HG03139 (cell line): ENCODE data around the gene SVBP.
A peak's percentile ranks its signal among the peaks of the same experiment; 100 is the strongest.

Experiments used
- ATAC-seq: cut with Tn5 transposase; IDR thresholded peaks from one replicate; pipeline ENCODE4 v1.9.1; 2021; ENCODE audit not compliant: unreplicated experiment

The SVBP gene

DNA sequence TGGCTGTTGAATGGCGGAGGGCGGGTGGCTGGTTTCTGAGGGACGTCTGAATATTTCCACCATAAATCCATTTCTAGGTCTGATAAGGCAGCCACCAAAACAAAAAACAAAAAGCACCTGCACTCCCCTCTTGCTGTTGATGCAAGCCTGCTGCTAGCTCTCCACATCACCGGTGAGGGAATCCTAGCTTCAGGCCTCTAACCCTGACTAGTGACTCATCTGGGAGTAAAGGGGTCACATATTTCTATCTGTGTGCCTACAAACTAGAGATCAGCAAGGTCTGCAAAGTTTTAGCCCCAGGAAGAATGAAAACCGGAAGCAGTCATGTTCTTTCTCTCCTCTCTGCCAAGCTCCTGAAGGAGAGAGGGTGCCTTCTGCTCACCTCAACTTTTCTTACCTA, 10.6 kb downstream of the SVBP start:
- no peak for ATAC-seq

DNA sequence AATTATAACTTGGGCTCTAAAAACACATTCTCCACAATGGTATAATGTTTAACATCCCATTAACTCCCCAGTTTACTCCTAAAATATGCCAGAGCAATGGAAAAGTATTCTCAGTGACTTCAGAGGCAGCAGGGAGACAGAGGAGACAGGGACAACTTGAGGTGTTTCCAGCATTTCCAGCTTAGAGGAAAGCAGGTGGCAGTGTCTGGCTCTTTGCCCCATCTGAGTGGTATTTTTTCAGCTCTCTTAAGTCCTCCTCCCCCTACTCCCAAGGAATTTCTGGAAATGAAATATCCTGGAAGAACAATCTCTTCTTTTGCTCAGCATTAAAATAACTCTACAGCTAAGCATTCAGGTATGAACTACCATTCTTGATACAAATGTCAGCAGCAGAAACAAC, 11.0 kb downstream of the SVBP start:
- no peak for ATAC-seq

DNA sequence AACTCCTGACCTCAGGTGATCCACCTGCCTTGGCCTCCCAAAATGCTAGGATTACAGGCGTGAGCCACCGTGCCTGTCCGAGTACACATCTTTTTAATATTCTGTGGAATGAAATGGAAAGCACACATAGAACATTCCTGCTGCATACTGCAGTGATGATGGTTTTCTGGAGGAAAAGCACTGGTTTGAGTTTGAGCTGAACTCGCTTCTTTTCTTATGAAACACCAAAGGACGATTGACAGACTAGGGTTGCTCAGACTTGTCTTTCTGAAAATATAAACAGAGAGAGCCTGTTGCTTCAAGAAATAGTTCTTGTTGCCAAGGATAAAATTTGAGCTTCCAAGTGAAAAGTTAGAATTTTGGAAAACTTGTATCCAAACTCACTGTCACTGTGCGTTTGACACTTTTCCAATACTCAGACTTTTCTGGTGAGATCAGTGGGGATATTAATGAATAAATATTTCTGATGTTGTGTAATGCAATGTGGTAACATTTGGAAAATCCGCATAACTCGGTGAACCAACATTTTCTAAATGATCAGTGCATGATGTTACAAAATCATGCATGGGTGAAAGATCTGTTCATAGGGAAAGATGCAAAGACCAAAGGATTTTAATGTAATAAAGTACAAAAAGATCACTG, 15.2 kb downstream of the SVBP start:
- no peak for ATAC-seq

GRCh38 chr1:42797979-42798378, 19.2 kb downstream of the SVBP start:
- ATAC-seq, result no peak

DNA sequence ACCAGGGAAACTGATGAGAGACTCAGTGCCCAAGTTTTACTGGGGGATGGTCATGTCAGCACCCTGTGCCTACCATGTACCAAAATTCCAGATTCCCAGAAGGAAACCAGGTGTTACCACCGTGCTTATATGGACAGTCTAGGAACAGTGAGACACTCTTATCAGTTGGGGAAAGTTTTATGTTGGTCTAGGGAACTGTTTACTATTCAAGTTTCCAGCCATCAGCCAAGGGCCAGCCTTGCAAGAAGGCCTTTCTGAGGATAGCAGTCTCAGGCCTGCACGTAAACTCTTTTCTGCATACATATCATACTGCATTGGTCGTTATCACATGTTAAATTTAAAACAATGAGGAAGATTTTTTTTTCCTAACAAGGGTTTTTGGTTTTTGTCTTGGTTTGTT, 19.8 kb downstream of the SVBP start:
- no peak for ATAC-seq

DNA sequence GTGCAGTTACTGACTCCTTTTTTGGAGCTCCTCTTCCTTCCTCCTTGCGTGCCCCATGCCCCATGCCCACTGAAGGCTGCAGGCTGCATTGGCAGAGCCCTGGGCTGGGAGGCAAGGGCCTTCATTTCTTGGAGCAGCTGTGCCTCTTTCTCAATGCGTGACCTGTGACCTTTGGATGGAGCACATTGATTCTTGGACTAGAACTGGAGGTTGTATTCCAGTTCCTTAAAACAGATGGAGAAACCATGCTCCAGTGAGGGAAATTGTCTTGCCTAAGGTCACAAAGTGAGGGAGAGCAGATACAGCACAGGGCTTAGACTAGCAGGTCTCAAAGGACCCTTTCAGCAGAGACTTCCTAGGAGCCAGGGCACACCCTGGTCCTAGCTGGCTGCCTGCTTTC, 23.4 kb downstream of the SVBP start:
- no peak for ATAC-seq

DNA sequence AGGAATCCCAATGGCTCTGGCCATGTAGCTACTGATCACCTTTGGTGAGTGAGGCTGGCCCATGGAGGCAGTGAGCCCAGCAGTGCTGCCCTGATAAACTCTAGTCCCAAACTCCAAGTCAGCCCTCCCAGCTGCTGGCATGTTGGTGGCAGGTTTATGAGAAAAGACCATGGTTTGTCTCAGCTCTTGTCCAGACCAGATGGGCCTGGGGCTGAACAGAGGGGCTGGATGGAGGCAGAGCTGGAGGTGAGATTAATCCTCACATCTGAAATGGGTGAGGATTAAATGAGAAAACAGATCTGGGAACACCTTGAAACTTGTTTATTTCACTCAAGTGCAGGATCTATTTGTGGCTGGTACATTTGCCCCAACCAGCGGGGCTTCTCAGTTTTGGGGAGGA, 29.2 kb downstream of the SVBP start:
- no peak for ATAC-seq

DNA sequence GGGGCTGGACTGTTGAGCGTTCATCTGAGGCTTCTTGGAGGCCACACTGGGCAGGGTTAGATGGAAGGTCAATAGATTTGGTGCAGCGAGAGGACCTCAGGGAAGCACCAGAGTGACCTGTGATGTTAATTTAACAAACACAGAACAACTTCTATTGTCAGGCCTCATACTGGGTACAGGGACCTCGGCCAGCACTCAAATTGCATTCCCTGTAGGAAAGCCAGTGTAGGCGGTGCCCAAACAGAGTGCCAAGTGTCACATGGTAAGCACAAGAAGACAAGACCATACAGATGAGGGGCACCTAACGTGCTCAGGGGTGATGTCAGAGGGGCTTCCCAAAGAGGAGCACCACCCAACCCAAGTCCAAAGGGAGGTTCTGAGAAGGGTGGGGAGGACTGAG, 31.1 kb downstream of the SVBP start:
- no peak for ATAC-seq

- no peak for ATAC-seq
Measured at GRCh38 chr1:42784946-42785693, 32.1 kb downstream of the SVBP start, which contains the start of gene TMEM269. Gene TMEM269, plus strand, starts transcription at chr1:42784991. Its CDS starts 4,903 bp downstream, at chr1:42789894.

GRCh38 chr1:42784547-42784945, 32.7 kb downstream of the SVBP start:
- no peak for ATAC-seq

DNA sequence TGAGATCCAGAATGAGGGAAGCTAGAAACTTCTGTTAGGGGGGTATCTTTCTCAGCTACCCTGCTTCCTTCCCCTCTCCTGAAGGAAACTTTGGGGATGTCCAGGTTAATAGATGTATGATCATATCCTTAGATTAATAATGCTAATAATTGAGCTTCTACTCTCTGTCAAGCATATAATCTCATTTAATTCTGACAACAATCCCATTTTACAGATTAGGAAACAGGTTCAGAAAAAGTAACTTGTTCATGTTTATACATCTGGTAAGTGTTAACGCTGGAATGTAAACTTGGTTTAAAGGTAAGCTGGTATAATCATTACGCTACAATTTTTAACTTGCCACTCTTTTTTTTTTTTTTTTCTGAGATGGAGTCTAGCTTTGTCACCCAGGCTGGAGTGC, 34.1 kb downstream of the SVBP start:
- ATAC-seq, result no peak

DNA sequence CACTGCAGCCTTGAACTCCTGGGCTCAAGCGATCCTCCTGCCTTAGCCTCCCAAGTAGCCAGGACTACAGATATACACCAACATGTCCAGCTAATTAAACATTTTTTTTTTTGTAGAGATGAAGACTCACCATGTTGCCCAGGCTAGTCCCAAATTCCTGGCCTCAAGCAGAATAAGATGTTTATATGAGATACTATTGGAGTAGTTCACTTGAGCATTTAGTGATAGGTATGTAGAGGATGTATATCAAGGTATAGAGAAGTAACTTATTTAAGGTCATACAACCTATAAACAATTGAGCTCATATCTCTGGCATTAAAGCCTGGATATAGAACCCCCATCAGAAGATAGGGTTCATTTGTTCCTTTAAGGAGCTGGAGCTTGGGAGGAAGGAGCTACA, 37.0 kb downstream of the SVBP start:
- no peak for ATAC-seq

DNA sequence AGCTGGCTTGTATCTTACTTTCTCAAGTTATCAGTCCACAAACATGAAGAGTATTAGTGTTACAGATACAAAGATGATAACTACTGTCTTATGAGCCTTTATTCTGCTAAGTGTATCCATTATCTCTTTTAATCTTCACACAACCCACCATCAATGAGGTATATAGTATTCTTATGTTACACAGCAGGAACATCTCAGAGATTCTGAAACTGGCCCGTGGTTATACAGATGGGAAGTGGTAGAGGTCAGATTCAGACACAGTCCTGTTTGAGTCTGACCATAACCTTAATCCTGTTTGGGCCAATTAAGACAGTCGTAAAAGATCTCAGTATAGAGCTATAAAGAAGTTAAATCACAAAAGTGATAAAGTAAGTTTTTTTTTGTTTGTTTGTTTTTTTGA, 37.5 kb downstream of the SVBP start:
- ATAC-seq, result no peak

GRCh38 chr1:42777852-42778251, 39.3 kb downstream of the SVBP start:
- ATAC-seq, result no peak

- ATAC-seq, result no peak
Measured at GRCh38 chr1:42776502-42776901, 40.7 kb downstream of the SVBP start.

DNA sequence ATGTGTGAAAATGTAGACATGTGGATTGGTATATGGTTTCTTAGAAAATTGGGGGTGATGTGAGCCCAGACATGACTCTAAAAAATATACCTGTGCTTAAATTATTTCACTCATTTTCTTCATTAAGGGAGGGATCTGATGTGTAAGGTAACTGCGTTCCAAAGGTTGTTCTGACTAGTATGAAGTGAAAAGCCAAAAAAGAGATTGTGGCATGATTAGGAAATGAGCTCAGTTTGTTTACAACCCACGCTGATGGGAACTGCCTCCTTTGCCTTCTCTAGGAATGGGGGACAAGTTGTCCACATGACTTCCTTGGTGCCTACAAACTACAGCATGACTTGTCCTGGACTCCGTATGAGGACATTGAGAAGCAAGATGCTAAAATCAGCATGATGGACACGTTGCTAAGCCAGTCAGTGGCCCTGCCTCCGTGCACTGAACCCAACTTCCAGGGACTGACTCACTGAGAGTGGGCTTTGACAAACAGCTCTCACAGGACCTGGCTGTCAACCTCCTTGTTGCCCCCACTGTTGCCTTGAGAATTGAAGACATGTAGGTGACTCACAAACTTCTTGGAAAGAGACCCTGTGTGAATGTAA, 42.2 kb downstream of the SVBP start:
- ATAC-seq, result no peak

DNA sequence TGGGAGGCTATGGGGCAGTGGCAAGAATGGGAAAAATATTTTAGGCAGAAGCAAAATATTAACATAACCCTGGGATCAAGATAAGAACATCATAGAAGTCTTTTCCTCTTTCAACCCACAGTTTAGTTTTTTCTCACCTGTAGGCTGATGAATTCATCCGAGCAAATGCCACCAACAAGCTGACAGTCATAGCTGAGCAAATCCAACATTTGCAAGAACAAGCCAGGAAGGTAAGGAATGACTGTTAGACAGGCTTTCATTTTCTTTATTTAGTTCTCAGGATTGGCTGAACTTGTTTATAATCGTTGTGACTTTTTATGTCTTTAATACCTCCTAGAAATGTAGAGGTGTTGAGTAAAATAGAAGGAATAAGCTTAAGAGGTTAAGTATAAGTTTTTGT, 43.8 kb downstream of the SVBP start:
- no peak for ATAC-seq

DNA sequence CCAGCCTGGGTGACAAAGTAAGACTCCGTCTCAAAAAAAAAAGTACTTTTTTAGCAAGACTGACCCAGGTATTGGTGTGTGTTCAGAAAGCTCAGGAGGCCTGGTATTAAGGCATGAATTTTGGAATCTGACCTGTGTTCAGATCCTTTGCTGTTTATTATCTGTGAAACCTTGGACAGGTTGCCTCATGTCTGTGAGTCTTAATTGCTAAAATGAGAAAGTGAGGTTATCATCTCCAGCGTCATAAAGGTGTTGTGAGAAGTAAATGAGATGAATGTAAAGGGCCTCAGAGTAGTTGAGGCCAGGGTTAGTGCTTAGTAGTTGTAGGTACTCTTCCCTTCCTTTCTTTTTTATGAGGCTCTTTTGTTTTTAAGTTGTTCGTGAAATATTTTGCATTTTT, 47.4 kb downstream of the SVBP start:
- no peak for ATAC-seq

DNA sequence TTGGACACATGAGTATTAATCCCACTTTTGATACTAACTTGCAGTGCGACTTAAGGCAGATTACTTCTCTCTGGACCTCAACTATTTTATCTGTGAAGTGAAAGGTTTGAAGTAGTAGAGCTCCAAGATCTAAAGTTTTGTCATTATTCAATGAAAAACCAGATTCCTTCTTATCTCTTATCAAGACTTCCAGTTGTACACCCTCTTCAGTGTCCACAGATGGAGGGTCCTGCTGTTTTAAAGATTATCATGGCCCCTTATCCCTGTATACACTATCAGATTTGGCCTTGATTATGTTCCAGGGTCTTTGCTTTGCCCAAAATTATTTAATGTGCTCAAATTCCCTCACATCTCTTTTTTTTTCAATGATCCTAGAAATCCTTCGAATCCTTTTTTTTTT, 49.0 kb downstream of the SVBP start:
- ATAC-seq, result no peak

DNA sequence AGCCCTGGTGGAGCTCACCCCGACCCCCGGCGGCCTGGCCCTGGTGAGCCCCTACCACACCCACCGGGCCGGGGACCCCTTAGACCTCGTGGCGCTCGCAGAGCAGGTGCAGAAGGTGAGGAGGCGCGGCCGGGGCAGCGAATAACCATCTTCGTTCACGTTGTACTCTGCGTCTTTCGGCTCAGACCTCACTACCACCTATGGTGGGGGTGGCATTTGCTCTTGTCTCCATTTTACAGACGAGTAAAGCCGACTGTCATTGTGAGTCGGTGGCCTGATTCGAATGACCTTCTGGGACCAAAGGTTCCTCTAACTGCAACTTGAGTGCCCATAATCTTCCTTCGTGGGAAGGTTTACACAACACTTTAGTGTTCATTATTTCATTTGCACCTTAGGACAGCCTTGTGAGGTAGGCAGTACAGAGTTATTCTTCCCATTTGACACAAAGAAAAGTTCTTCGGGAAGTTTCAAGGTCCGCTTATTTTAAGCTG, 49.6 kb downstream of the SVBP start:
- no peak for ATAC-seq

DNA sequence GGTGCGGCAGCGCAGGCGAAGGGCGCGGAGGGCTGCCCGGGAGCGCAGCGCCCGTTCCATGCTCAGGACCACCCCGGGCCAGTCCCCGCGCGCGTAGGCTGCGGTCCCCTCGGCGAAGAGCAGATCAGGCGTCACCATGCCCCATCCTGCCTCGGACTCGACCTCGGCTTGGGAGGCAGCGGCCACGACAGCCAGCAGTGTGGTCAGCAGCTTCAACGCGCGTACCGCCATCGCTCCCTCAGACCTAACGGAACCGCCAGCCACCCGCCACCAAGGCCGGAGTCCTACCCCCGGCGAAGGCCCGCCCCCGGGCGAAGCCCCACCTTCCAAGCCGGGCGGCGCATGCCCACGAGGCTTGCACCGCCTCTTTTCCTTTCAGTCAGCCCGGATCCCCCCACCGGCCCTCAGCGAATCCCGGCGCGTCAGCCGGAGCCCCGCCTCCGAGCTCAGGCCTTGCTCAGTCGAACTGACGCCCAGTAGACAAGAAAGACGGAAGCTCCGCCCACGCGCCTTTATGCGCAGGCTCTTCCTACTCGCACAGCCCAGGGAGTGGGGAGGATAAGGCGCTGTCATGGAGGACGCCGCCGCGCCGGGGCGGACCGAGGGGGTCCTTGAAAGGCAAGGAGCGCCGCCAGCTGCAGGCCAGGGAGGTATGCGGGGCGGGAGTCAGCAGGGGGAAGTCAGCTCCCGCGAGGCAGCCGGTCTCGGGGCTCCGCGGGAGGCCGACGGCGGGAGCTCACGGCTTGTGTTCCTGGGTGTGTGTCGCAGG, 50.3 kb downstream of the SVBP start, which contains the start of the genes C1orf50 and P3H1:
Gene C1orf50 (plus strand): TSS at position 509 of the 769 bp plus-strand sequence. CDS start 63 bp downstream, at position 572.
Gene P3H1 (minus strand): TSS at position 288 of the 769 bp plus-strand sequence. CDS start 57 bp downstream, at position 231.
- peak; percentile 83 for ATAC-seq
